Endothelial cell of umbilical vein (primary cell): Measurements from ENCODE around the gene TOPORS.

Experiments
- MYC ChIP-seq: IDR thresholded peaks from one replicate; pipeline ENCODE4 v1.6.1; 2011; ENCODE audit warnings: mild to moderate bottlenecking, low read depth, low read length
- POLR2A ChIP-seq: IDR thresholded peaks from 2 replicates; pipeline ENCODE4 v1.6.1; 2012; ENCODE audit warnings: low read depth, mild to moderate bottlenecking, control low read depth, low read length
- TF ChIP-seq, protein P1 (sequence below), 2 donors: IDR thresholded peaks; 1 replicate in 1 of 2; 2 replicates in 1 of 2; pipeline ENCODE4 v1.5.1; 2011; ENCODE audit warnings: low read length in 2 of 2, mild to moderate bottlenecking in 2 of 2, moderate library complexity in 2 of 2, control low read depth in 1 of 2, inconsistent platforms in 1 of 2, low read depth in 1 of 2; ENCODE audit not compliant: insufficient read depth in 1 of 2; ENCODE audit errors: extremely low read depth in 1 of 2
- TF ChIP-seq, protein P2 (sequence below): IDR thresholded peaks from 2 replicates; pipeline ENCODE4 v1.6.1; 2011; ENCODE audit not compliant: insufficient read depth, insufficient read length

DNA sequence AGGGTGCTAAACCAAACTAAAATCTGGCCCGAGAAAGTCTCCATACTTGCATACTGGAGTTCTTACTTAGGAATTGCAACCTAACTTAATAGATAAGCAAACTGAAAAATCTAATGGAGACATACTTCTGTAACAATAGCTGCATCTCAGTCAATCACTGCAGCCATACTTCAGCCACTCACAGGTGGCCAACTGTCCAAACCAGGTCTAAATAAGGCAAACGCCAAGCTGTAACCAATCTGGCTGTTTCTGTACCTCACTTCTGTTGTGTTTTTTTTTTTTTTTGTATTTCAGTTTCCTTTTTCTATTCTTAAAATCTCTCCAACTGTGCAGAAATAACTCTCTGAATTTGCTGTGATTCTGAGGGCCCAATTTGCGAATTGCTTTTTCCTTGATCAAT is 24.9 kb upstream of the TOPORS start:
- TF ChIP-seq, protein P1, sequence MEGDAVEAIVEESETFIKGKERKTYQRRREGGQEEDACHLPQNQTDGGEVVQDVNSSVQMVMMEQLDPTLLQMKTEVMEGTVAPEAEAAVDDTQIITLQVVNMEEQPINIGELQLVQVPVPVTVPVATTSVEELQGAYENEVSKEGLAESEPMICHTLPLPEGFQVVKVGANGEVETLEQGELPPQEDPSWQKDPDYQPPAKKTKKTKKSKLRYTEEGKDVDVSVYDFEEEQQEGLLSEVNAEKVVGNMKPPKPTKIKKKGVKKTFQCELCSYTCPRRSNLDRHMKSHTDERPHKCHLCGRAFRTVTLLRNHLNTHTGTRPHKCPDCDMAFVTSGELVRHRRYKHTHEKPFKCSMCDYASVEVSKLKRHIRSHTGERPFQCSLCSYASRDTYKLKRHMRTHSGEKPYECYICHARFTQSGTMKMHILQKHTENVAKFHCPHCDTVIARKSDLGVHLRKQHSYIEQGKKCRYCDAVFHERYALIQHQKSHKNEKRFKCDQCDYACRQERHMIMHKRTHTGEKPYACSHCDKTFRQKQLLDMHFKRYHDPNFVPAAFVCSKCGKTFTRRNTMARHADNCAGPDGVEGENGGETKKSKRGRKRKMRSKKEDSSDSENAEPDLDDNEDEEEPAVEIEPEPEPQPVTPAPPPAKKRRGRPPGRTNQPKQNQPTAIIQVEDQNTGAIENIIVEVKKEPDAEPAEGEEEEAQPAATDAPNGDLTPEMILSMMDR (IDR thresholded peaks at IDR 0.05; ENCODE audit: extremely low read depth in 1 of 2, insufficient read depth in 1 of 2, low read depth in 1 of 2, low read length in 2 of 2), result no peak
- TF ChIP-seq, protein P2, sequence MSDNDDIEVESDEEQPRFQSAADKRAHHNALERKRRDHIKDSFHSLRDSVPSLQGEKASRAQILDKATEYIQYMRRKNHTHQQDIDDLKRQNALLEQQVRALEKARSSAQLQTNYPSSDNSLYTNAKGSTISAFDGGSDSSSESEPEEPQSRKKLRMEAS, result no peak
- TF ChIP-seq MYC (no peak), POLR2A (no peak)
